Activated T-cell treated with anti-CD3 and anti-CD28 coated beads, Interleukin-2, amount 50 U/mL, for 24 hours (primary cell): ENCODE data around the gene SEC23A.
"Not testable (repeated sequence)": the region's sequence is repeated elsewhere in the genome, so short reads cannot be mapped to it uniquely, and the experiment has no call there.

Experiments
- DNase-seq: peaks from one replicate; pipeline ENCODE4 v3.0.0-alpha.2; 2020
- H3K27ac Mint-ChIP-seq: 2 replicates; pipeline ENCODE4 v1.8.0; 2020; ENCODE audit warnings: mild to moderate bottlenecking, mixed read lengths
- H3K27me3 Mint-ChIP-seq: 2 replicates; pipeline ENCODE4 v1.8.0; 2020; ENCODE audit warnings: mixed read lengths
- H3K36me3 Mint-ChIP-seq: 2 replicates; pipeline ENCODE4 v1.8.0; 2020; ENCODE audit warnings: low read depth, mixed read lengths
- H3K4me1 Mint-ChIP-seq: 2 replicates; pipeline ENCODE4 v1.8.0; 2020; ENCODE audit warnings: low read depth, mixed read lengths
- H3K4me3 Mint-ChIP-seq: 2 replicates; pipeline ENCODE4 v1.8.0; 2020; ENCODE audit warnings: mild to moderate bottlenecking, moderate library complexity, mixed read lengths
- H3K9me3 Mint-ChIP-seq: 2 replicates; pipeline ENCODE4 v1.8.0; 2020; ENCODE audit warnings: mixed read lengths

Gene SEC23A

DNA sequence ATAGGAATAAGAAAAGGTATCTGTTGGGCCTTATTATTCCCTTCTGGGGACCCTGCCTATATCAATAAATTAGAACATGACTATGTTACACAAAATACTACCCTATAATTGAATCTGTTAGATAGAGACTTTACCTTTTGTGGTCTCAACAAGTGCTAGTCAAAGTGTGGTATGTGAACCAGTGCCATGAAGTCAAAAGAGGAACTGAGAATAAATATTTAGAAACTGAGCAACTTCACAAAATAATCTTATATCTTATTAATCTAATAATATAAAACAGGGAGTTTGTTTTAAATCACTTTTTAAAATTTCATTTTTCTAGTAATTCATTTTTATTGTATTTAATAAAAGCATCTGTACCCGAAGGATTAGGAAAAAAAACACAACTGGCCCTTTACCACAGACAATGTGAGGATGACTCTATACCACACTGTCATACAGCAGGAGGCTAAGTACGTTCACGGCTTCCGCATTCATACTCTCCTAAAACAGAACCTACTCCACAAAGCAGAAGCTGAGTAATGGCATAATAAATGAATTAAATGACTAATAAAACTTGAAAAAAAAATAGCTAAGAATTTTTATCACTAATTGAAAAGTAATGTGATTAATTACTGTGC is 42.1 kb downstream of the SEC23A start:
- Mint-ChIP-seq H3K4me3 (no peak overlapping the region), H3K9me3 (peaks cover 10% of the 10 kb centered on the region), H3K27me3 (no peaks in the 10 kb centered on the region), H3K4me1 (no peaks in the 10 kb centered on the region), H3K27ac (no peak overlapping the region), H3K36me3 (peaks cover 89% of the 10 kb centered on the region)
- no peak for DNase-seq

DNA sequence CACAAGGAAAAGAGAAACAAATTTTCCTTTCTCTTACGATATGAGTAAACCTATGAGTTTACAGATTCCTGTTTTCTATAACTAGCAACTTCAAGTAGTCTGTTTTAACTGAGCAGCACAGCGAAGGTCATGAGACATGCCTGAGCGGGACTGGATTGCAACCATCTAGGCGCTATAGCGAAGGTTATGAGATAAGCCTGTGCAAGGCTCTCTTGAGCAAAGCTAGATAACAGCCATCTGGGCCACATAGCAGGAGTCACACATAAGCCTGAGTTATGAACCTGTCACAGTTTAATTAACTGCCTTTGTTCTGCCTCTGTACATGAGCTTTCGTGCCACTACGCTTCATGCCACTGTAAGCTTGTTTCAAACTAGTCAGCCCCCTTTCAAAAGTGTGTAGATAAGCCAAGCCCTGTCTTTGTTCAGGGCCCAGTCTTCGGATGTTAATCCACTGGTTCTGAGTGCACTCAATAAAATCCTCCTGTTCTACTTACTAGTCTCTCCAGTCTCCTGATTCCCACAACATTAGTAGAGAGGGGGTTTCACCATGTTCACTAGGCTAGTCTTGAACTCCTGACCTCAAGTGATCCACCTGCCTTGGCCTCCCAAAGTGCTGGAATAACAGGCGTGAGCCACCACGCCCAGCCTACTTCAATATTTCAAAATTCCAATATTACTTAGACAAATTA is 47.1 kb downstream of the SEC23A start:
- Mint-ChIP-seq H3K27ac (no peak overlapping the region), H3K9me3 (peaks cover 13% of the 10 kb centered on the region), H3K27me3 (no peaks in the 10 kb centered on the region), H3K4me3 (no peak overlapping the region), H3K4me1 (no peaks in the 10 kb centered on the region), H3K36me3 (peaks cover 94% of the 10 kb centered on the region)
- DNase-seq: no peak

DNA sequence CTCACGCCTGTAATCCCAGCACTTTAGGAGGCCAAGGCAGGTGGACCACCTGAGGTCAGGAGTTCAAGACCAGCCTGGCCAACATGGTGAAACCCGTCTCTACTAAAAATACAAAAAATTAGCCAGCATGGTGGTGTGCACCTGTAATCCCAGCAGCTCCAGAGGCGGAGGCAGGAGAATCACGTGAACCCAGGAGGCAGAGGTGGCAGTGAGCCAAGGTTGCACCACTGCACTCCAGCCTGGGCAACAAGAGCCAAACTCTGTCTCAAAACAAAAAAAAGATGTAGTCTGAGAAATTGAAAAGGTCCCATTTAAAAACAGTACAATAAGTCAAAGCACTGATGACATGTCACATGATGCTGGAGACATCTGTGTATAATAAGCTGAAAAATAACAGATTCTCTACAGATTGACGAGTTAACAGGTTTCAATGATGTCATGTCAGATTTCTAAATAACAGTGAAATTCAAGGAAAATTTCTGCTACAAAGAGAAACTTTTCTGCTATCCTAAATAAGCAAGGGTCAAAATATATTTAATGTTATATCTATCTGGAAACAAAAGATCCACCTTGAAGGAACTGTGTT is 50.1 kb downstream of the SEC23A start:
- not testable (repeated sequence) for H3K4me3 Mint-ChIP-seq, H3K9me3 Mint-ChIP-seq, H3K27ac Mint-ChIP-seq, DNase-seq, H3K27me3 Mint-ChIP-seq, H3K4me1 Mint-ChIP-seq
- peaks cover 92% of the 10 kb centered on the region for H3K36me3 Mint-ChIP-seq

DNA sequence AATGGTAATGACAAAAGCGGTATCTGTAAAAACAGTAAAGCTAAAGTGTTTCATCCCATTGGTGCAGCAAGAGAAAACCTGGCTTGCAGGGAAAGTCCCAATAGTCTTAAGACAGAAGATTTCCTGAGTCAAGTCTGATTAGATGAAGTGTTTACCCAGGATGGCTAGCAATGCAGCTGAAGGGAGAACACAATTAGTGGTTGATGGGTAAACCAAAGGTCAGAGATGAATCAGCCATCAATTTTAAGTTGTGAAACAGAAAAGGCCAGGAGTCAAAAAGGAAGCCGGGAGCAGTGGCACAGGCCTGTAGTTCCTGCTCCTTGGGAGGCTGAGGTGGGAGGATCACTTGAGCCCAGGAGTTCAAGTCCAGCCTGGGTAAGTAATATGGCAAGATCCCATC is 52.6 kb downstream of the SEC23A start:
- H3K27me3 Mint-ChIP-seq: no peaks in the 10 kb centered on the region

DNA sequence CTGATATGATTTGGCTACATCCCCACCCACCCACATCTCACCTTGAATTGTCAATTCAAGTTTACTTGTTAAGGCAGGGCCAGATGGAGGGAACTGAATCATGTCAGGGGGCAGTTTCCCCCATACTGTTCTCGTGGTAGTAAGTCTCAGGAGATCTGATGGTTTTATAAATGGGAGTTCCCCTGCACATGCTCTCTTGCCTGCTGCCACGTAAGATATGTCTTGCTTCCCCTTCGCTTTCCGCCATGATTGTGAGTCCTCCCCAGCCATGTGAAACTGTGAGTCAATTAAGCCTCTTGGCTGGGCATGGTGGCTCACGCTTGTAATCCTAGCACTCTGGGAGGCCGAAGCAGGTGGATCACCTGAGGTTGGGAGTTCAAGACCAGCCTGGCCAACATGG is 57.1 kb downstream of the SEC23A start:
- H3K27me3 Mint-ChIP-seq, H3K4me1 Mint-ChIP-seq, H3K4me3 Mint-ChIP-seq, DNase-seq, H3K9me3 Mint-ChIP-seq, H3K27ac Mint-ChIP-seq: not testable (repeated sequence)
- H3K36me3 Mint-ChIP-seq: peaks cover 80% of the 10 kb centered on the region

More for the DNA sequence above, 52.6 kb downstream of the SEC23A start:
- H3K4me1 Mint-ChIP-seq: peaks cover 6% of the 10 kb centered on the region
- peaks cover 95% of the 10 kb centered on the region for H3K36me3 Mint-ChIP-seq
- peak overlapping the region; percentile 68 for H3K27ac Mint-ChIP-seq
- DNase-seq: no peak
- H3K9me3 Mint-ChIP-seq: no peaks in the 10 kb centered on the region
- H3K4me3 Mint-ChIP-seq: no peak overlapping the region

DNA sequence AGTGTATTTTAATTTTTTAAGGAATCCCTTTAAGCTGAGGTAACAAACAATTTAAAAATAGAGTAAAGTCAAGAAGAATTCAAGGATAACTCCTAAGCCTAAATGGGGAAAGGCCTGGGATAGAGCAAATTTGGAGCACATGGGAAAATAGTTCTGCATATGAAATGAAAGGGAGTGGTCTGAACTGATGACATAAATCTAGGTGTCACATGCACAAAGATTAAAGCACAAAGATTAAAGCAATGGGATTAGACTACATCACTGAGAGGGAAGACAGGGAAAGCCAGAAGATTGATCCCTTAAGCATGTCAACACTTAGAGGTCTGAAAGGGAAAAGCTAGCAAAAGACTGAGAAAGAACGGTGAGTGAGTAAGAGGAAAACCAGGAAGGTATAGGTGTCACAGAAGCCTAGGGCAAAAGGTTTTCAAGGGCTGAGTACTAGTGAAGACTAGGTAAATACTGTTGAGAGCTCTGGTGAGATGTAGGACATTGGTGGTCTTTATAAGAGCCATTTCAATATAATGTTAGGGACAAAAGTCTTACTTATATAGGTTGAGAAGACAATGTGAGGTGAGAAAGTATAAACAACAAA is 59.6 kb downstream of the SEC23A start:
- no peaks in the 10 kb centered on the region for H3K27me3 Mint-ChIP-seq
- H3K9me3 Mint-ChIP-seq: no peaks in the 10 kb centered on the region
- H3K4me1 Mint-ChIP-seq: peaks cover 6% of the 10 kb centered on the region
- no peak for DNase-seq
- peaks cover 73% of the 10 kb centered on the region for H3K36me3 Mint-ChIP-seq
- H3K27ac Mint-ChIP-seq: no peak overlapping the region
- no peak overlapping the region for H3K4me3 Mint-ChIP-seq

DNA sequence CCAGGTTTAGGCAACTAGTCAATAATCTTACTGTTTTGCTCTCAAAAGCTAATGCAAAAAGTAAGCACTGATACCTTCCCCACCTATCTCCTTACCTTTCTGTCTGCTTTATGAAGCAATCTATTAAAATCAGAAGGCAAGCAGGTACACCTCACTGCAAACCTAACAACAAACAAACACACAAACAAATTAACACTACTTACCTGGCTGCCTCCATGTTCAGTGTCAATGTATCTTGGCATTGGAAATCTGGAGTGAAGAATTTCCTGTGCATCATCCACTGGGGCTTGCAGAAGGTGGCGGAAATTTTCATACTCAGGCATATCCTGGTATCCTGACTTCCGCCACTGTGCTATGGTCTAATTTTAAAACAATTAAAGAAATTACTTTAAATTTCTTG is 62.5 kb downstream of the SEC23A start:
- Mint-ChIP-seq H3K4me1 (peaks cover 4% of the 10 kb centered on the region), H3K4me3 (no peak overlapping the region), H3K27ac (no peak overlapping the region), H3K27me3 (no peaks in the 10 kb centered on the region), H3K9me3 (no peaks in the 10 kb centered on the region), H3K36me3 (peaks cover 49% of the 10 kb centered on the region)
- DNase-seq: no peak

DNA sequence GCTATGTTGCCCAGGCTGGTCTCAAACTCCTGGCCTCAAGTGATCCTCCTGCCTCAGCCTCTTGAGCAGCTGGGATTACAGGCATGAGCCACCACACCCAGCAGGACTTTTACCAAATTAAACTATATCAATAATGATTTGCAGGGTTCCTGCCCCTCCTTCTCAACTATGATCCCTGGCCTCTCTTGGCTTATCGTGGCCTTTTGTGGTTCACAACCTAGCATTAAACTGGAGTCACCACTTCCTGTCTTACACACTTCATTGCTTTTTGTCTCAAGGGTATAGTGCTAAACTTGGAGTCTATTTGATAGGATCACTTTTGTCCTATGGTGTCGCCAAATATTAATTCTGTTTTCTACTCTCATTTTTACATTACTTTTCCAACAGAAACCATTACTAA is 64.5 kb downstream of the SEC23A start:
- Mint-ChIP-seq H3K4me3 (no peak overlapping the region), H3K9me3 (no peaks in the 10 kb centered on the region), H3K36me3 (peaks cover 44% of the 10 kb centered on the region), H3K27ac (peak overlapping the region; percentile 47), H3K4me1 (peaks cover 4% of the 10 kb centered on the region), H3K27me3 (no peaks in the 10 kb centered on the region)
- DNase-seq: no peak

DNA sequence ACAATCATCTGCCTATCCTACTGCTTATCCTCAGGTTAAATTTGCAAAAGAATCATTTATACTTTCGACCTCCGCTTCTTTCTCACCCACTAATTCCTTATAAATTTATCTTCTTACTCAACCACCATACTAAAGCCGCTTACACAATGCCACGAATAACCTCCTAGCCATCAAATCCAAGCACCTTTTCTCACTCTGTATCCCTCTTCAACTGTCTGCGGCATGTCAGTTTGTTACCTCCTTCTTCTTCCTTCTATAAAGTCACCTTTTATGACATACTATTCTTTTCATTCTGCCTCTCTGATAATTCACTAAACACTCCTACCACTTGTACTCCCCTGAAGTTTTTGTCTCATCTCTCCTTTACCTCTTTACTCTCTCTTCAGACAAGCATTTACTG is 66.3 kb downstream of the SEC23A start:
- no peak for DNase-seq
- no peaks in the 10 kb centered on the region for H3K27me3 Mint-ChIP-seq
- peaks cover 47% of the 10 kb centered on the region for H3K36me3 Mint-ChIP-seq
- no peaks in the 10 kb centered on the region for H3K9me3 Mint-ChIP-seq
- no peak overlapping the region for H3K4me3 Mint-ChIP-seq
- peaks cover 4% of the 10 kb centered on the region for H3K4me1 Mint-ChIP-seq
- no peak overlapping the region for H3K27ac Mint-ChIP-seq

DNA sequence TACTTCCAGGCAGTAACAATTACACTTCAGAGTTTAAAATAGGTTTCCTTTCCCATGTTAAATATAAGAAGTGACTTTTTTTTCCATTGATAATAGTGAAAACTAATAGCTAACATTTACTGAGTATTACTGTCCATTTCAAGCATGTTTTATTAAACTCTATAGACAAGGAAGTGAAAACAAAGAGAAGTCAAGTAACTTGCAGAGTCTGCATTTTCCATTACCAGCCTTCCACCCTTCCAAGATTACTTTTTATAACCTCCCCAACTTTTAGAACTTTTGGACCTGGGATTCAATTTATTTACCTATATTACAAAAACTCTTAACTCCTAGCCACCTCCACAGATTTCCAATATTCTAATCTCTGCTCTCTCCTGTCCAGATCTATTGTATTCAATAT is 67.7 kb downstream of the SEC23A start:
- DNase-seq: no peak
- Mint-ChIP-seq H3K4me3 (no peak overlapping the region), H3K4me1 (peaks cover 4% of the 10 kb centered on the region), H3K9me3 (no peaks in the 10 kb centered on the region), H3K27me3 (no peaks in the 10 kb centered on the region), H3K27ac (no peak overlapping the region), H3K36me3 (peaks cover 56% of the 10 kb centered on the region)

DNA sequence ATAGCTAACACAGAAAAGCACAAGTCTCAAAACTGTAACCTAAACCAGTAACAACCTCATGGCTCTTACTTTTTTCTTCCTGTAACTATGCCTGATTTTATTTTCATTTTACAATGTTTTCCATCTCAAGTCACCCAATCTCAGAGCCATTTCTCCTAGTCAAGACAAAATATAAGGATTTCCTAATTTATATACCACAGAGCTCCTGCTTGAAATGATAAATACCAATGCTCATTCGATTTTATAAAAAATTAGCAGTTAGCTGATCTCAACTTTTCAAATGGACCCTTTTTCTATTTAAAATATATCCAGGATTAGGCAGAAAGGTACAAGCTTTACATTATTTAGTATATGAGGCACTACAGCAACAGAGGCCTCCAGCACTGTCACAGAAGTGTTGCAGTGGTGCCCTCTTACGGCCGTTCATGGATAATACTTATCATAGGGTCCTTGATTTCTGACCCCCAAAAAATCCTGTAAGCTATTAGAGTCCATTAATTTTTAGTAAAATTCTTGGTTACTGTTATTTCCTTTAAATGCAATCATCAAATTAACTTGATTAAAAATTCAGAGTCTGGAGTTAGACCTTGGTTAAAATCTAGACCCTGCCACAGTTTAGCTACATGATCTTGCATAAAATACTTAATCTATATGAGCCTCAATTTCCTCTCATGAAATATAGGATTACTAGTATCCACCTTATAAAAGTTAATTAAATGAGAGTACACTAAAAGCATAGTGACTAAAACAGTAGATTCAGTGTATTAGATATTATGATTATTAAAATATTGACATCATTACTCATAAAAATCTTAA is 68.3 kb downstream of the SEC23A start:
- peaks cover 58% of the 10 kb centered on the region for H3K36me3 Mint-ChIP-seq
- no peaks in the 10 kb centered on the region for H3K9me3 Mint-ChIP-seq
- no peak overlapping the region for H3K27ac Mint-ChIP-seq
- peaks cover 4% of the 10 kb centered on the region for H3K4me1 Mint-ChIP-seq
- no peak for DNase-seq
- H3K27me3 Mint-ChIP-seq: no peaks in the 10 kb centered on the region
- no peak overlapping the region for H3K4me3 Mint-ChIP-seq

DNA sequence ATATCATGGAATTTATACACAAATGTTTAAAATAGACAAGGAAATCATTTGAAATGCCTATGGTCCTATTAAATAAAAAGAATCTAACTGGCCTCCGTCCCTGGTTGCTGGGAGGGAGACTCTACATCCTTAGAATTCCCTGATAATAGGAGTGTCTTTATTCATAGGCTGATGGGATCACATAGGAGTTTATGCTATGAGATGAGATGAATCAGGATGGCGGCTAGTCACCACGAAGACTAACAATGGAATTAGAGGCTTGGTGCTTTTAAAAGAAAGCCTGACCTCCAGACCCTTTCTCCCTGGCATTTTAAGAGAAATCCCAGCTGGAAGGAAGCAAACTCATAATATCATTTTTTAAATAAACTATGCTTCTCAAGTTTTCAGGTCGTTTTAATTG is 69.7 kb downstream of the SEC23A start:
- Mint-ChIP-seq H3K4me1 (no peaks in the 10 kb centered on the region), H3K27me3 (no peaks in the 10 kb centered on the region), H3K4me3 (no peak overlapping the region), H3K36me3 (peaks cover 63% of the 10 kb centered on the region), H3K27ac (no peak overlapping the region), H3K9me3 (no peaks in the 10 kb centered on the region)
- DNase-seq: no peak

DNA sequence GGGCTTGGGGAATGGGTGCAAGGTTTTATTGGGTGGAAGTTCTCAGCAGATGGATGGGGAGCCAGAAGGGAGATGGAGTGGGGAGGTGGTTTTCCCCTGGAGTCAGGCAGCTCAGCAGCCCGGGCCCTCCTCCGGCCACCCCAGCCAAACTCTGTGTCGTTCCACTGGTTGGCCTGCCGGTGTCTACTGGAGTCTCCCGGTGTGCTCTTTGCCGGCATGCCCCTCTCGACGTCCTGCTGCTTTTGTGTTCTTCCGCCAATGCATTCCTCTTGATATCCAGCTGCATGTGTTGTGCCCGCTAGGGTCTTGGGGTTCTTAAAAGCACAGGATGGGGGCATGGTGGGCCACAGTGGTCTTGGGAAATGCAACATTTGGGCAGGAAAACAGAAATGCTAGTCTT is 72.8 kb downstream of the SEC23A start:
- no peak for DNase-seq

DNA sequence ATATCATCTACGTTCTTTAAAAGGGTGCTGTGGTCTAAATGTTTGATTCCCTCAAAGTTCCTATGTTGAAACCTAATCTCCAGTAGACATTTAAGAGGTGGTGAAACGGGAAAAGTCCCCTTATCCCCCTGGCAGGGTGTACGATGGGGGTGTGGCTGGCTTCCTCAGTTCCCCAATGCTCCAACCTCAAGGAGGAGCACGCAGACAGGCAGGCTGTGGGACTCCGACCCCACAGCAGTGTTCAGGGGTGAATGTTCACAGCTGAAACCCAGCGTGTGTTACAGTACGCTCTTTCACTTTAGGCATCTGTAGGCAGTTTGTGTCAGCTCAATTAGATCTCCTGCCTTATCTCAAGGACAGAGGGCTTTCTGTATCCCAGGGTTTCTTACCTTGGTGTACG is 73.2 kb downstream of the SEC23A start:
- H3K4me3 Mint-ChIP-seq: no peak overlapping the region
- no peak overlapping the region for H3K27ac Mint-ChIP-seq
- no peak for DNase-seq
- no peaks in the 10 kb centered on the region for H3K4me1 Mint-ChIP-seq
- H3K36me3 Mint-ChIP-seq: peaks cover 54% of the 10 kb centered on the region
- H3K27me3 Mint-ChIP-seq: no peaks in the 10 kb centered on the region
- no peaks in the 10 kb centered on the region for H3K9me3 Mint-ChIP-seq

More for the DNA sequence above, 72.8 kb downstream of the SEC23A start:
- peaks cover 55% of the 10 kb centered on the region for H3K36me3 Mint-ChIP-seq
- H3K27me3 Mint-ChIP-seq: no peaks in the 10 kb centered on the region
- no peaks in the 10 kb centered on the region for H3K4me1 Mint-ChIP-seq
- no peaks in the 10 kb centered on the region for H3K9me3 Mint-ChIP-seq
- no peak overlapping the region for H3K4me3 Mint-ChIP-seq
- H3K27ac Mint-ChIP-seq: no peak overlapping the region
